22Rv1 (cell line): Measurements from ENCODE around the gene CBX2.

Experiments used
- CTCF ChIP-seq: fragments of 450-650 bp; IDR thresholded peaks from 2 replicates; pipeline ENCODE4 v1.5.1; 2017; ENCODE audit warnings: mild to moderate bottlenecking
- ZFX ChIP-seq: fragments of 450-650 bp; IDR thresholded peaks from 2 replicates; pipeline ENCODE4 v1.6.1; 2017; ENCODE audit warnings: antibody characterized with exemption, borderline replicate concordance

GRCh38 chr17:79810130-79811010 lies 32.4 kb downstream of the CBX2 start:
- TF ChIP-seq CTCF (no peak), ZFX (no peak)
